Lower lobe of right lung (tissue), 2 donors: ENCODE measurements around the gene CD74. TPM values are rescaled to one million over a fixed set of nuclear protein-coding genes. Genes with fewer than 3 reads are reported as not detected.

Experiments used
- ATAC-seq, 2 donors: fragments of 200-7000 bp; cut with Tn5 transposase; one replicate each; pipeline ENCODE4 v1.9.1; 2020 to 2022; ENCODE audit warnings: mild to moderate bottlenecking in 2 of 2, moderate library complexity in 2 of 2
- DNase-seq: peaks from one replicate; pipeline ENCODE4 v3.0.0-alpha.2; 2020
- H3K27ac ChIP-seq: fragments of 200-600 bp; one replicate; pipeline ENCODE4 v1.8.0; 2022
- H3K27me3 ChIP-seq: fragments of 200-600 bp; one replicate; pipeline ENCODE4 v1.8.0; 2022; ENCODE audit warnings: low read depth
- H3K36me3 ChIP-seq: fragments of 200-600 bp; one replicate; pipeline ENCODE4 v1.8.0; 2022; ENCODE audit warnings: mild to moderate bottlenecking
- H3K4me1 ChIP-seq: fragments of 200-600 bp; one replicate; pipeline ENCODE4 v1.8.0; 2022
- H3K4me3 ChIP-seq: fragments of 200-600 bp; one replicate; pipeline ENCODE4 v1.8.0; 2022; ENCODE audit warnings: mild to moderate bottlenecking
- H3K9me3 ChIP-seq: fragments of 200-600 bp; one replicate; pipeline ENCODE4 v1.8.0; 2022
- CTCF ChIP-seq: fragments of 200-600 bp; IDR thresholded peaks from one replicate; pipeline ENCODE4 v1.8.0; 2022; ENCODE audit warnings: antibody characterized with exemption, mild to moderate bottlenecking
- intact Hi-C: fragments of 100-400 bp; cut with DNase I; formaldehyde crosslinking; loops from one replicate; pipeline ENCODE4 v1.11.0; 2022
- long read RNA-seq: library from polyadenylated mRNA; unstranded; transcript quantifications from one replicate; pipeline ENCODE4 v2.0.0, GENCODE V29; 2021
- total RNA-seq: library from RNA; stranded (reverse); fragmentation: NEBNext Ultra II Directional; extraction: Animal tissue kit (Norgen Biotek cat#: 25700); gene quantifications from one replicate; pipeline ENCODE4 v1.2.1, GENCODE V29; 2021
- donor health status: DM: no; HTN: yes; CAD: no; lungs with severe emphysema.

CD74 gene
- total RNA-seq = 4,221 TPM
- long read RNA-seq, transcript CD74-202 (8 exons, 1,449 nt) = major isoform, 3,797 of 5,133 reads
- long read RNA-seq, transcript CD74-201 (9 exons, 981 nt) = minor isoform, 1,018 of 5,133 reads
- long read RNA-seq, partial matches to known transcripts = 209 of 5,133 reads
- long read RNA-seq, other reads (novel, unspliced or antisense) = 105 of 5,133 reads

GRCh38 chr5:150412319-150413175 lies at the start of gene CD74:
CD74 (minus strand) TSS chr5:150412910; CDS start chr5:150412749, 161 bp downstream.
- H3K9me3 ChIP-seq = no peaks in the 10 kb centered on the region
- intact Hi-C loops = no loop called here
- no peaks in the 10 kb centered on the region for H3K27me3 ChIP-seq
- TF ChIP-seq CTCF = no peak
- peak; percentile 84 to 91 for ATAC-seq
- H3K36me3 ChIP-seq = peaks cover 22% of the 10 kb centered on the region
- peak within 1 kb of the TSS; percentile 99 for H3K27ac ChIP-seq
- peaks cover 38% of the 10 kb centered on the region for H3K4me1 ChIP-seq
- H3K4me3 ChIP-seq = peak within 1 kb of the TSS; percentile 77
- DNase-seq = peak; percentile 96

GRCh38 chr5:150461231-150461630 lies 48.5 kb upstream of the CD74 start:
- no peak overlapping the region for H3K4me3 ChIP-seq
- no peaks in the 10 kb centered on the region for H3K9me3 ChIP-seq
- no peak for TF ChIP-seq CTCF
- H3K4me1 ChIP-seq = peaks cover 24% of the 10 kb centered on the region
- peak; percentile 53 for DNase-seq
- intact Hi-C loops = no loop called here
- ATAC-seq = no peak
- H3K27ac ChIP-seq = no peak overlapping the region
- H3K27me3 ChIP-seq = no peaks in the 10 kb centered on the region
- no peaks in the 10 kb centered on the region for H3K36me3 ChIP-seq

GRCh38 chr5:150460781-150461180 lies 48.1 kb upstream of the CD74 start:
- H3K9me3 ChIP-seq = no peaks in the 10 kb centered on the region
- no peak for ATAC-seq
- no peak for TF ChIP-seq CTCF
- H3K4me1 ChIP-seq = peaks cover 22% of the 10 kb centered on the region
- no peaks in the 10 kb centered on the region for H3K36me3 ChIP-seq
- DNase-seq = no peak
- intact Hi-C loops = no loop called here
- no peaks in the 10 kb centered on the region for H3K27me3 ChIP-seq
- no peak overlapping the region for H3K4me3 ChIP-seq
- H3K27ac ChIP-seq = no peak overlapping the region

- TF ChIP-seq CTCF = peak; percentile 86
- peak; percentile 95 to 97 for ATAC-seq
- Histone ChIP-seq H3K9me3 (no peaks in the 10 kb centered on the region), H3K4me1 (peaks cover 4% of the 10 kb centered on the region), H3K4me3 (no peak overlapping the region), H3K27me3 (no peaks in the 10 kb centered on the region), H3K36me3 (no peaks in the 10 kb centered on the region), H3K27ac (no peak overlapping the region)
- intact Hi-C loops = no loop called here
- DNase-seq = peak; percentile 88
Observed at GRCh38 chr5:150458802-150459557, 46.3 kb upstream of the CD74 start.

GRCh38 chr5:150457562-150458240 lies 45.0 kb upstream of the CD74 start:
- H3K27ac ChIP-seq = no peak overlapping the region
- no peaks in the 10 kb centered on the region for H3K36me3 ChIP-seq
- H3K4me1 ChIP-seq = peaks cover 4% of the 10 kb centered on the region
- H3K9me3 ChIP-seq = no peaks in the 10 kb centered on the region
- no peak overlapping the region for H3K4me3 ChIP-seq
- DNase-seq = no peak
- no peak for TF ChIP-seq CTCF
- peak in 1 of 2 donors; percentile 3 for ATAC-seq
- H3K27me3 ChIP-seq = no peaks in the 10 kb centered on the region
- intact Hi-C loops = no loop called here
